Measurements from ENCODE around the gene PDE4D. TPM values are rescaled to one million over a fixed set of nuclear protein-coding genes. Genes with fewer than 3 reads are reported as not detected.
"Not testable (repeated sequence)": the region's sequence is repeated elsewhere in the genome, so short reads cannot be mapped to it uniquely, and the experiment has no call there.

PDE4D gene
- total RNA-seq, 1 experiment from 2014 or later, result 6.3 TPM

DNA sequence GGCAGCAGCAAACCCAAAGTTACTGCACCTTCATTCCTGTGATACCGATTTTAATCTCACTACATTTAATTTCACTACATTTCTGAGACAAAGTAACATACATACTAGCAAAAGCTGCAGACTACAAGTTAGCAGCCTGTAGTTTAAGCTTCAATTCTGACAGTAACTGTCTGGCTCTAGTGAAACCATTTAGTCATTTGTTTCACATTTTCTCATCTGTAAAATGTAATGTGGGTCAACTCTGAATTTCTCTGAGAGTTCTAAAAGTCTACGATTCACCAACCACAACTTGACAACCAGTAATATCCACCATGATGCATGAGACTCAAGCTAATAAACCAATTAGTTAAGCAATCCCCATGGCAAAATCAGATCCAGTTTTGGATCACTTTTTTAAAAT lies 408.9 kb downstream of the PDE4D start:
- Histone ChIP-seq H3K27ac (no peak overlapping the region), H3K4me3 (no peak overlapping the region), H3K27me3 (replicated peaks) (no peaks in the 10 kb centered on the region), H3K36me3 (no peaks in the 10 kb centered on the region), H3K4me1 (replicated peaks) (peaks cover 9% of the 10 kb centered on the region; the same call in 1 of the 2 replicates), H3K9me3 (replicated peaks) (no peaks in the 10 kb centered on the region)
- no peak for DNase-seq (ENCODE audit: low read depth in 1 of 2, low spot score in 2 of 2)

DNA sequence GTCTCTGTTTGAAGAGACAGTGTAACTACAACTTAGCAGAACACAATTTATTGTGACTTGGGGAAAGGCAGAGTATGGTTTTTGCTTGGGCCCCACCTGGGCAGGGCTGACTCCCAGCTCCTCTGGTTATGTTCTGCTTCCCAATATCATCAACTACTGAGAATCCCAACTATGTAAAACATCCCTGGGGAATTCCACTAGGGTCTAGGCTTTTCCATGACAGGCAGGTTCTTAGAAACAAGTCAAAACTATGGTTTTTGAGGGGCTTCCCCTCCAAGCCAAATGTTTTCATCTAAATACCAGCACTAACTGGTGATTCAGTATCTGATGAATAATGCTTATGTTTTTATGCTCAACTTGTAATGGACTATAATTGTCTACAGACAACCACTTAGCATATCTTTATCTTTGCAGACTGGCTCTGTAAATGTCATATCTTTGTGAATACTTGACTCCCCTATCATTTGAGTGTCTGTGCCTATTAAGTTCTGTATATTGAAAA lies 409.5 kb downstream of the PDE4D start:
- Histone ChIP-seq H3K27me3 (replicated peaks) (no peaks in the 10 kb centered on the region), H3K9me3 (replicated peaks) (no peaks in the 10 kb centered on the region), H3K4me1 (replicated peaks) (peaks cover 9% of the 10 kb centered on the region; the same call in 1 of the 2 replicates), H3K27ac (no peak overlapping the region), H3K36me3 (no peaks in the 10 kb centered on the region), H3K4me3 (no peak overlapping the region)
- peak in 1 of 2 experiments; percentile 24 for DNase-seq (ENCODE audit: low read depth in 1 of 2, low spot score in 2 of 2)

DNA sequence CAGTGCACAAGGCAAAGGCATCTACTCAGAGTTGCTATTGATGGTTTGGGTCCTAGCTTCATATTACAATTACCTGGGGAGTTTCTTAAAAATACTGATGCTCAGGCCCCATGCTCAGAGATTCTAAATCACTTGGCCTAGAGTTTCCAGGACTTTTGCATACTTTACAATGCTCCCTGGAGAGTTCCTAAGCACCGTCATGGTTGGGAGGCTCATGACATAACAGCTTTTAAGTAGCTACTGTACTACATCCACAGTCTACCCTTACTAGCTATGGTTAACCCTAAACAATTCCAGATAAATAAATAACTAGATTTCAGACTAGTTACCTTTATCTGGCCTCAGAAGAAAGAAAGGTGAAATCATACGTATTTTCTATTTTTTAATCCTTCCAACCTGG lies 414.4 kb downstream of the PDE4D start:
- Histone ChIP-seq H3K36me3 (no peaks in the 10 kb centered on the region), H3K27ac (no peak overlapping the region), H3K27me3 (replicated peaks) (no peaks in the 10 kb centered on the region), H3K9me3 (replicated peaks) (no peaks in the 10 kb centered on the region), H3K4me1 (replicated peaks) (peaks cover 6% of the 10 kb centered on the region; the same call in 1 of the 2 replicates), H3K4me3 (no peak overlapping the region)
- no peak for DNase-seq (ENCODE audit: low read depth in 1 of 2, low spot score in 2 of 2)

DNA sequence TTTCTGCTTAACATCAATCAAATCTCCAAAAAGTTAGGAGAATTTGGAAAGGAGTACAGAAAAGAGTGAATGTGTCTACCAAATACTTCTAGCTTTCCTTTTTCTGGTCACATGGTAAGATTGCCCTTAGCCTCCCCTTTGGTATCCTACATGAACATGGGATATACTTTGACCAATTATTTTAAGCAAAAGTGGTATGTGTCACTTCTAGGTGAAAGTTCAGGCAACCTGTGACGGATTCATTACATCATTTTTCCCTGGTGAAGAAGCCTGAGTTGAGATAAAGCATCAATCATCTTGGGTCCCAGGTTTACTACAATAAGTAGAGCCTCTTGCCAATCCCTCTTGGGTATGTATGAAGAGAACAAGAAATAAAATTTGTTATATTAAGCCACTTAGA lies 419.2 kb downstream of the PDE4D start:
- Histone ChIP-seq H3K4me3 (no peak overlapping the region), H3K27me3 (replicated peaks) (no peaks in the 10 kb centered on the region), H3K9me3 (replicated peaks) (no peaks in the 10 kb centered on the region), H3K4me1 (replicated peaks) (no peaks in the 10 kb centered on the region), H3K27ac (no peak overlapping the region), H3K36me3 (no peaks in the 10 kb centered on the region)
- no peak for DNase-seq (ENCODE audit: low read depth in 1 of 2, low spot score in 2 of 2)

DNA sequence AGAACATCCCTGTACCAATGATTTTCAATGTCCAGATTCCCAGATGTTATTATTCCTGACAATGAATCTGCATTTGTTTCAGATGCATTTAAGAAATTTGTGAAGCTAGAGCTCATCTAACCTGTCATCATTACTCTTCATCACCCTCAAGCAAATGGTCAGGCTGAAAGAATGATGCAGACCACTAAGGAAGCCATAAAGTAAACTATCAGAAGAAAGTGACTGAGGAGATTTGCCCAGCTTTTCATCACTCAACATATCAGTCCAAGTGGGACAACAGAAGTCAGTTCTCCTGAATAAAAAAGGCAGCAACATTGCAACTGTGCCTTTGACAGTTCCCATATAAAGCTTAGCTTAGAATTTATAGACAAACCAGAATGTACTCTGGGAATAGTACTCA lies 419.9 kb downstream of the PDE4D start:
- H3K9me3 ChIP-seq (replicated peaks), result no peaks in the 10 kb centered on the region
- no peak for DNase-seq (ENCODE audit: low read depth in 1 of 2, low spot score in 2 of 2)
- H3K36me3 ChIP-seq, result no peaks in the 10 kb centered on the region
- no peaks in the 10 kb centered on the region for H3K27me3 ChIP-seq (replicated peaks)
- H3K4me1 ChIP-seq (replicated peaks), result no peaks in the 10 kb centered on the region
- no peak overlapping the region for H3K4me3 ChIP-seq
- H3K27ac ChIP-seq, result no peak overlapping the region

DNA sequence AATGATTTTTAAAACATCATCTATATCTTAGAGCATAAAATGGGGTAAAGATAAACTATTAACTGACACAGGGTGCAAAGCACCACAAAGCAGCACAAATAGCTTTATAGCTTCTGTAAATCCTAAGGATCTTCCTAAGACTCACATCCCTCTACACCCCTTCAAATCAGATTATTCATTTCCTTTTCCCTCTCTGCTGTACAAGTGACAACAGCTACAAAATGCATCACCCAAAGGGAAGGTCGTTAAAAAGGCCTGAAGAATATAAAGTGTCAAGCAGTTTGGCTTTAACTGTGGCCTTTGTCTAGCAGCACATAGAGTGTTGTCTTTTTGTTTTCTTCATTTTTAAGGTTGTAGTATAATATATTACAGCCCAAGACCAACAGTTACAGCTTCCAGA lies 422.1 kb downstream of the PDE4D start:
- H3K4me1 ChIP-seq (replicated peaks), result no peaks in the 10 kb centered on the region
- no peak for DNase-seq (ENCODE audit: low read depth in 1 of 2, low spot score in 2 of 2)
- H3K4me3 ChIP-seq, result no peak overlapping the region
- no peaks in the 10 kb centered on the region for H3K36me3 ChIP-seq
- no peak overlapping the region for H3K27ac ChIP-seq
- H3K27me3 ChIP-seq (replicated peaks), result no peaks in the 10 kb centered on the region
- no peaks in the 10 kb centered on the region for H3K9me3 ChIP-seq (replicated peaks)

DNA sequence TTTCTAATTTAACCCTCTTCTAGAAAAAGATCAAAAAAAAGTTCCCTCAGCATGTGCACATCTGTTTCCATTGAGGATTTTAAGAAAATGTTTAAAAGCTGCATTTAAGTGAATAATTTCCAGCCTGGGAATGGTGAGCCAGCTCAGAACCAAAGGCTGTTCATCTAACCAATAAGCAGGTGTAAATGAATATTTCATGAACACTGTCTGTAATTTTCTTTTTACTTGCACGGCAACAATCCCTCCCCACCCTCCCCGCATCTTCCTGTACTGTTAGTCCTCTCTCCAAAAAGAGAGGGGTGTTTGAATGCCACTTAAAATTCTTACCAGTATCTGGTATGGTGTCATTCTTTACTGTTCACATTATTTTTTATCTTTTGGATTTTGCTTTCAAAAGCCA lies 425.6 kb downstream of the PDE4D start:
- Histone ChIP-seq H3K4me1 (replicated peaks) (no peaks in the 10 kb centered on the region), H3K4me3 (no peak overlapping the region), H3K27me3 (replicated peaks) (no peaks in the 10 kb centered on the region), H3K36me3 (no peaks in the 10 kb centered on the region), H3K9me3 (replicated peaks) (no peaks in the 10 kb centered on the region), H3K27ac (no peak overlapping the region)
- no peak for DNase-seq (ENCODE audit: low read depth in 1 of 2, low spot score in 2 of 2)

DNA sequence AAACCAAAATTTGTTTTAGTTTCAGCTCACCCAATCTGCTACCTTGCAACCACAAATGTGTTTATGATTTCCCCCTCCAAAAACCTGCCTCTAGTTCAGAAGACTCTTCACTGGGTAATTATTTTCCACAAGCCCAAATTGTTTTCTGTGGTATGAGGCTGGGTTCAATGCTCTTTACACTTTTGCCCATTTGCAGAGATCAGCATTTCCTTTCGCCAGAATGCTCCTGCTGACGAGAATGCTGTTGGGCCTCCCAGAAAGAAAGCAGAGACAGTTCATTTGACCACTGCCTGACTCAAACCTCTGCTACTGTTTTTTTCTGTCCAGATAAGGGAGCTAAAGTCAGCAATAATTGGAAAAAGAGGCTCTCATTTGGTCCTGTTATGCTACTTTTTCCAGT lies 427.3 kb downstream of the PDE4D start:
- Histone ChIP-seq H3K27ac (no peak overlapping the region), H3K9me3 (replicated peaks) (no peaks in the 10 kb centered on the region), H3K36me3 (no peaks in the 10 kb centered on the region), H3K4me3 (no peak overlapping the region), H3K27me3 (replicated peaks) (no peaks in the 10 kb centered on the region), H3K4me1 (replicated peaks) (no peaks in the 10 kb centered on the region)
- DNase-seq (ENCODE audit: low read depth in 1 of 2, low spot score in 2 of 2), result no peak

DNA sequence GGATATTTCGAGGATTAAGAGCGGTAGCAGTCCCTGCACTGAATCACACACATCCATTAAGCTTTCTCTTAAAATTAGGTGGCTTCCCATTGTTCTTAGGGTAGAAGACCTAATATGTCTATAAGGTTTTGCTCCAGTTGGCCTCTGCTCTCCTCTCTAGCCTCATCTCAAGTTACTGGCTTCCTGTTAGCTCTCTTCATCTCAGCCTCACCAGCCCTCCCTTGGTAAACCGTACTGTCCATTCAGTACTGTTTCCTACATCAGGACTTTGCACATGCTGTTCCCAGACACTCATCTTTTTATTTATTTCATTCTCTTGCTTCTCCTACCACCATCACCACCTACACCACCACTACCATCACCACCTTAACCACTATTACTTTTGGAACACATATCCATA lies 428.6 kb downstream of the PDE4D start:
- no peak for DNase-seq (ENCODE audit: low read depth in 1 of 2, low spot score in 2 of 2)
- Histone ChIP-seq H3K4me1 (replicated peaks) (no peaks in the 10 kb centered on the region), H3K27me3 (replicated peaks) (no peaks in the 10 kb centered on the region), H3K36me3 (no peaks in the 10 kb centered on the region), H3K4me3 (no peak overlapping the region), H3K9me3 (replicated peaks) (no peaks in the 10 kb centered on the region), H3K27ac (no peak overlapping the region)

DNA sequence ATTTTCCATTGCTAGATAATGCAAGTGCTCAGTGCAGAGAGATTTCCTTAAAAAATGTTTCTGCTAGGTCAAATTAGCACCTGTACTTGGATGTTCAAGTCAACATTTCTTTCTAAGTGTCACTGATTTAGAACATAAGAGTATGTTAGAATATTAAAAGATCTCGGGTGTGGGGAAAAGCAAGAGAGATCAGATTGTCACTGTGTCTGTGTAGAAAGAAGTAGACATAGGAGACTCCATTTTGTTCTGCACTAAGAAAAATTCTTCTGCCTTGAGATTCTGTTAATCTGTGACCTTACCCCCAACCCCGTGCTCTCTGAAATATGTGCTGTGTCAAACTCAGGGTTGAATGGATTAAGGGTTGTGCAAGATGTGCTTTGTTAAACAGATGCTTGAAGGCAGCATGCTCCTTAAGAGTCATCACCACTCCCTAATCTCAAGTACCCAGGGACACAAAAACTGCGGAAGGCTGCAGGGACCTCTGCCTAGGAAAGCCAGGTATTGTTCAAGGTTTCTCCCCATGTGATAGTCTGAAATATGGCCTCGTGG lies 429.8 kb downstream of the PDE4D start:
- not testable (repeated sequence) for H3K27ac ChIP-seq; H3K4me1 ChIP-seq (replicated peaks)

DNA sequence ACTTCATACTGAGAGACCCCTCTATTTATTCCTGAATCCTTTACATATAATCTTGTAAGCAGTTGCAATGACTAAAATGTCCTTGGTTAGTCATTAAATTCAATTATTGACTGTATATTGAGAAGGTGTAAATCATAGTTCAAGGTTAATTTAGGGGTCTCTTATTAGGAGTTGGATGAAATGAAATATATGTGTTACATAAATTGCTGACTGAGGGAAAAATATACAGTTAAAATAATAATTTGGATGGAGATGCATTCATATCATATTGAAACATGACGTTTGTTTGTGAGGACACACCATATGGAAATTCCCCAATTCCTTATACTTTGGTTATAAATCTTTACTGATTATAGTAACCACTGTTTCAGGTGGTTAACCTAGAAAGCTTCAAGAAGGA lies 430.6 kb downstream of the PDE4D start:
- DNase-seq (ENCODE audit: low read depth in 1 of 2, low spot score in 2 of 2), result no peak
- H3K27ac ChIP-seq, result no peak overlapping the region
- no peaks in the 10 kb centered on the region for H3K9me3 ChIP-seq (replicated peaks)
- H3K27me3 ChIP-seq (replicated peaks), result no peaks in the 10 kb centered on the region
- no peaks in the 10 kb centered on the region for H3K36me3 ChIP-seq
- no peaks in the 10 kb centered on the region for H3K4me1 ChIP-seq (replicated peaks)
- H3K4me3 ChIP-seq, result no peak overlapping the region

More for the DNA sequence above, 429.8 kb downstream of the PDE4D start:
- H3K27me3 ChIP-seq (replicated peaks); H3K36me3 ChIP-seq; H3K4me3 ChIP-seq; DNase-seq (ENCODE audit: low read depth in 1 of 2, low spot score in 2 of 2); H3K9me3 ChIP-seq (replicated peaks): not testable (repeated sequence)

DNA sequence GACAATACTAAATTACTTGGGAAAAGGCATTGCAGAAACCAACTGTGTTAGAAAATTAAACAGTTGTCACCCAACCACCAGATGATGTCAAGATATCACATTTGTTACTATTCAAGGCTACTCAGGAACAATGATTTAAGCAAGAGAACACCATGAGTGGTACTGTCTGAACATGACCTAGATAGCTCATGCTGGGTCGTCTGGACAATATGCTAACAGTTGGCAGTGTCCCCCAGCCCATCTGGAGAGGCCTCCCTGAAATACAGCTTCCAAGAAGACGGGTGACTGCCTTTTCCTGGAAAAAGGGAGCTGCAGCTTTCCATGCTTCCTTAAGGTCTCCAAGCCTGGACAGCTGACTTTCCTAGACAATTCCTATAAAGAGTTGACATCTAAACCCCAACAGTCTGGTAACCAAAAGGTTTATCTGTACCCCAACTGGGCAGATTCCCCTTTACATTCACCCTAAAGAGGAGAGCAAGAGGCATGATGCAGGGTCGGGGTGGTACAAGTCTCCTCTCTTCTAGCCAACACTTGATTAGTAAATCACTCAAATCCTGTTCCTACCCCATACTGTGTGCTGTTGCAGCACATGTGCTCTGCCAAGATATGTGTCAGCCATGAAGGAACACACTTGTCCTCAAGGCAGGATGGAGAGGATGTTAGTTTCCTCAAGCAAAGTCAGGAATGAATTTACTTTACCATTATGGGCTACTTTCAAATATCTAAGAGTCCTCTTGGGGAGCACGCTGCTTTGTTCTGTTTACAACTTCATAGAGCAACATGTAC lies 433.0 kb downstream of the PDE4D start:
- DNase-seq (ENCODE audit: low read depth in 1 of 2, low spot score in 2 of 2), result no peak
- Histone ChIP-seq H3K36me3 (no peaks in the 10 kb centered on the region), H3K9me3 (replicated peaks) (no peaks in the 10 kb centered on the region), H3K27me3 (replicated peaks) (no peaks in the 10 kb centered on the region), H3K4me3 (no peak overlapping the region), H3K27ac (no peak overlapping the region), H3K4me1 (replicated peaks) (no peaks in the 10 kb centered on the region)

DNA sequence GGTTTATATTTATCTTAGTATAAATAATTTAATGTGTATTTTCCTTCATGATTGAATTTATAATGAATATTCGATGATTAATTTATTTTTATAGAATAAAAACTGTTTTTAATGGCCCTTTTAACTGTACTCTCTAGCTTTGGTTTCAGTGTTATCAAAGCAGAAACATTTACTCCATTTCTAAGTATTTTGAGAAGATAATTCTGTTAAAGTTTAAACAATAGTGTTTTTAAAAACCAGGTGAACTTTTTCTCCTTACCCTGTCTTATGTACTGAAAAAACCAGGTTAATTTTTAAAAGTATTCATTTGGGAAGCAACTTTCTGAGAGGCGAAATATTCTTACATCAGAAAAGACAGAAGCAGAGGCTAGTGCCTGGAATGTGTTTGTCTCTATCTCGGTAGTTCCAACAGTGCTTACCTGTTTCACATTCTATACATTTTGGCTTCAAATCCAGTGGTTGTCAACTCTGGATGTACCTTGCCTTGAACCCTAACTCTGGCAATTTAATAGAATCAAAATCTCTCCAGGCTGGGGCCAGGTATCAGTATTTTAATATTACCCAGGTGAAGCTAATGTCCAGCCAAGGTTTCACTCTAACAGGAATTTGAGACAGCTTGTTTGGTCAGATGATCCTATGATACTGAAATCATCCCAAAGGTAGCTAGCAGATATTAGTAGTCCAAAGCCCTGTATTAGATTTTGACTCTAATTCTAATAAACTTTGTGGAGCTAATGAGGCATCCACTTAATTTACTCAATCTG lies 434.4 kb downstream of the PDE4D start:
- Histone ChIP-seq H3K4me3 (no peak overlapping the region), H3K27me3 (replicated peaks) (no peaks in the 10 kb centered on the region), H3K4me1 (replicated peaks) (no peaks in the 10 kb centered on the region), H3K9me3 (replicated peaks) (no peaks in the 10 kb centered on the region), H3K27ac (no peak overlapping the region), H3K36me3 (no peaks in the 10 kb centered on the region)
- DNase-seq (ENCODE audit: low read depth in 1 of 2, low spot score in 2 of 2), result no peak

DNA sequence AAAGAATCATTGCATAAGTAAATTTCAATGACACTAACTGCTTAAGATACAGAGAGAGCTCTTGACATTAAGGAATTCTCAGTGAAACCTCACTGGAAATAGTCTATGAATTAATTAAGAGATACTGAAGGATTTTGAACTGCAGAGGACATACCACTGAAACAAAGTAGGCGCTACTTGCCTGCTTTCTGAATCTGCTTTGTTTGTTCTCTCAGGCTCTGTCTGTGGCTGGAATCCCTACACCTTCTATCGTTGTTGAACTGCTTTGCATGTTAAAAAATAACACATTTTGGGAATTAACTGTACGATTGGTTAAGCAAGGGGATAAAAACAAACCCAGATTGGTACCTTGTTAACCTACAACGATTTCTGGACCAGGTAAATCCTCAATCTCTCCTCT lies 435.2 kb downstream of the PDE4D start:
- Histone ChIP-seq H3K4me1 (replicated peaks) (no peaks in the 10 kb centered on the region), H3K4me3 (no peak overlapping the region), H3K36me3 (no peaks in the 10 kb centered on the region), H3K9me3 (replicated peaks) (no peaks in the 10 kb centered on the region), H3K27me3 (replicated peaks) (no peaks in the 10 kb centered on the region), H3K27ac (no peak overlapping the region)
- DNase-seq (ENCODE audit: low read depth in 1 of 2, low spot score in 2 of 2), result no peak

All from SJSA1 (cell line).